Activated CD8-positive, alpha-beta T cell treated with anti-CD3 and anti-CD28 coated beads for 36 hours (primary cell): Measurements from ENCODE around the gene TRAPPC13. TPM values are rescaled to one million over a fixed set of nuclear protein-coding genes. Genes with fewer than 3 reads are reported as not detected.
"Not testable (repeated sequence)": the region's sequence is repeated elsewhere in the genome, so short reads cannot be mapped to it uniquely, and the experiment has no call there.

Experiments
- ATAC-seq: fragments of 200-7000 bp; cut with Tn5 transposase; one replicate; pipeline ENCODE4 v1.10.0; 2021; ENCODE audit warnings: mild to moderate bottlenecking, moderate library complexity
- CTCF ChIA-PET: fragments of 350-600 bp; sonication (Branson Sonifier 250); formaldehyde crosslinking; loops from one replicate; lab custom pipeline; 2021; ENCODE audit warnings: antibody characterized with exemption; lab: Charles Lee
- POLR2A ChIA-PET: fragments of 350-600 bp; sonication (Branson Sonifier 250); formaldehyde crosslinking; loops from one replicate; lab custom pipeline; 2021; ENCODE audit warnings: antibody characterized with exemption; lab: Charles Lee
- DNase-seq: peaks from one replicate; pipeline ENCODE4 v3.0.0-alpha.2; 2020
- H3K27ac Mint-ChIP-seq: one replicate; pipeline ENCODE4 v1.8.0; 2021; ENCODE audit warnings: mild to moderate bottlenecking, mixed read lengths
- H3K27me3 Mint-ChIP-seq: one replicate; pipeline ENCODE4 v1.8.0; 2021; ENCODE audit warnings: mixed read lengths
- H3K36me3 Mint-ChIP-seq: one replicate; pipeline ENCODE4 v1.8.0; 2021; ENCODE audit warnings: low read depth, mixed read lengths
- H3K4me1 Mint-ChIP-seq: one replicate; pipeline ENCODE4 v1.8.0; 2021; ENCODE audit warnings: low read depth, mixed read lengths
- H3K4me3 Mint-ChIP-seq: one replicate; pipeline ENCODE4 v1.8.0; 2021; ENCODE audit warnings: mild to moderate bottlenecking, moderate library complexity, mixed read lengths
- H3K9me3 Mint-ChIP-seq: one replicate; pipeline ENCODE4 v1.8.0; 2021; ENCODE audit warnings: mixed read lengths
- intact Hi-C: fragments of 100-400 bp; cut with micrococcal nuclease; formaldehyde crosslinking; loops from one replicate; pipeline ENCODE4 v1.10.0; 2022
- total RNA-seq, 2 experiments: library from RNA; stranded (reverse); gene quantifications; one replicate each; pipeline ENCODE4 v1.2.3, GENCODE V29; 2021
- TF ChIP-seq, protein P1 (sequence below): fragments of 200-600 bp; IDR thresholded peaks from one replicate; pipeline ENCODE4 v1.8.0; 2022; ENCODE audit warnings: antibody characterized with exemption, mild to moderate bottlenecking

TRAPPC13 gene
- total RNA-seq, 2 experiments from 2014 or later: 18.0 to 22.1 TPM

DNA sequence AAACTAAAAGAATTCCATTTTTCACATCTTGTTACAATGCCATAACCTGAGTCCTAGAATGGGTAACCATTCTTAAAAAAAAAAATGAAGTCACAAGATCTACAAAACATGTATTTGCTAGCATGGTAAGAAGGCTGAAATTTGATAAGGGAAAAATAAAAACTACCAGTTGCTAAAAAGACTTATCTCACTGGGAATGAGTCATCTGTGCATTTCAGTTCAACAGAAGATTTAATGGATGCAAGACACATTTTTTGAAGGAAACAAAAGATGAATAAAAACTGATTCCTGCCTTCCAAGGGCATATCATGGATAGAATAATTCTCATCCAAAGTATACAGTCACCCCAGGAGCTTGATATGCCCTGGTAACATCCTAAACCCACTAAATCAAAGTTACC is 49.9 kb downstream of the TRAPPC13 start:
- TF ChIP-seq, protein P1, sequence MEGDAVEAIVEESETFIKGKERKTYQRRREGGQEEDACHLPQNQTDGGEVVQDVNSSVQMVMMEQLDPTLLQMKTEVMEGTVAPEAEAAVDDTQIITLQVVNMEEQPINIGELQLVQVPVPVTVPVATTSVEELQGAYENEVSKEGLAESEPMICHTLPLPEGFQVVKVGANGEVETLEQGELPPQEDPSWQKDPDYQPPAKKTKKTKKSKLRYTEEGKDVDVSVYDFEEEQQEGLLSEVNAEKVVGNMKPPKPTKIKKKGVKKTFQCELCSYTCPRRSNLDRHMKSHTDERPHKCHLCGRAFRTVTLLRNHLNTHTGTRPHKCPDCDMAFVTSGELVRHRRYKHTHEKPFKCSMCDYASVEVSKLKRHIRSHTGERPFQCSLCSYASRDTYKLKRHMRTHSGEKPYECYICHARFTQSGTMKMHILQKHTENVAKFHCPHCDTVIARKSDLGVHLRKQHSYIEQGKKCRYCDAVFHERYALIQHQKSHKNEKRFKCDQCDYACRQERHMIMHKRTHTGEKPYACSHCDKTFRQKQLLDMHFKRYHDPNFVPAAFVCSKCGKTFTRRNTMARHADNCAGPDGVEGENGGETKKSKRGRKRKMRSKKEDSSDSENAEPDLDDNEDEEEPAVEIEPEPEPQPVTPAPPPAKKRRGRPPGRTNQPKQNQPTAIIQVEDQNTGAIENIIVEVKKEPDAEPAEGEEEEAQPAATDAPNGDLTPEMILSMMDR: no peak
- Mint-ChIP-seq H3K4me3 (no peak overlapping the region), H3K27me3 (no peaks in the 10 kb centered on the region), H3K36me3 (peaks cover 46% of the 10 kb centered on the region), H3K4me1 (peaks cover 40% of the 10 kb centered on the region), H3K9me3 (no peaks in the 10 kb centered on the region), H3K27ac (peak overlapping the region; percentile 66)
- POLR2A ChIA-PET: no interaction called here
- CTCF ChIA-PET: interaction anchor here (0.8 kb wide), 1 partner anchor 12 kb away, joined by 3 read pairs; no protein-coding TSS in a partner anchor
- ATAC-seq (no peak), DNase-seq (no peak)
- intact Hi-C loops: no loop called here

DNA sequence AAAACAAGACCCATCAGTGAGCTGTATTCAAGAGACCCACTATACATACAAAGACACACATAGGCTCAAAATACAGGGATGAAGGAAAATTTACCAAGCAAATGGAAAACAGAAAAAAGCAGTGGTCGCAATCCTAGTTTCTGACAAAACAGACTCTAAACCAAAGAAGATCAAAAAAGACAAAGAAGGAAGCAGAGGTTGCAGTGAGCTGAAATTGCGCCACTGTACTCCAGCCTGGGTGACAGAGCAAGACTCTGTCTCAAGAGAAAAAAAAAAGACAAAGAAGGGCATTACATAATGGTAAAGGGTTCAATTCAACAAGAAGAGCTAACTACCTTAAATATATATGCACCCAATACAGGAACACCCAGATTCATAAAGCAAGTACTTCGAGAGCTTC is 51.2 kb downstream of the TRAPPC13 start:
- H3K4me1 Mint-ChIP-seq: peaks cover 43% of the 10 kb centered on the region
- peak overlapping the region; percentile 81 for H3K27ac Mint-ChIP-seq
- H3K36me3 Mint-ChIP-seq: peaks cover 55% of the 10 kb centered on the region
- POLR2A ChIA-PET, ATAC-seq, DNase-seq, intact Hi-C loops, H3K27me3 Mint-ChIP-seq, H3K9me3 Mint-ChIP-seq, H3K4me3 Mint-ChIP-seq: not testable (repeated sequence)
- CTCF ChIA-PET: interaction anchor here (1.7 kb wide), 1 partner anchor 11 kb away, joined by 7 read pairs; no protein-coding TSS in a partner anchor

DNA sequence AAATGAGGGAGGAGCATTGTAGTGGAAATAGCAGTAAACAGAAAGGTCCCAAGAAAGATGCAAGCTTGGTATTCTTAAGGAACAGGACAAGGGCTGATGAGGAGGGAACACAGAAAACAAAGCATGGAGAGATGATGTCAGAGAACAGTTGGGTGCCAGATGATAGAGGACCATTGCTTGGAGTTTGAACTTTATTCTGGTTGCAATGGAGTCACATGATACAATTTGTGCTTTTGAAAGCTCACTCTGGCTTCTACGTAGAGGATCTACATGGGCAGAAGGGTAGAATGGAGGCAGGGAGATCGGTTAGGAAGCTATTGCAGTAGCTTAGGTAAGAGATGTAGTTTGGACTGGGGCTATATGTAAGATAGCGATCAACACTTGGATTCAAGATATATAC is 57.3 kb downstream of the TRAPPC13 start:
- Mint-ChIP-seq H3K36me3 (peaks cover 55% of the 10 kb centered on the region), H3K9me3 (no peaks in the 10 kb centered on the region), H3K27ac (no peak overlapping the region), H3K4me3 (no peak overlapping the region), H3K4me1 (peaks cover 21% of the 10 kb centered on the region), H3K27me3 (no peaks in the 10 kb centered on the region)
- intact Hi-C loops: no loop called here
- POLR2A ChIA-PET: no interaction called here
- ATAC-seq (no peak), DNase-seq (no peak)
- CTCF ChIA-PET: no interaction called here
- TF ChIP-seq, protein P1: no peak

DNA sequence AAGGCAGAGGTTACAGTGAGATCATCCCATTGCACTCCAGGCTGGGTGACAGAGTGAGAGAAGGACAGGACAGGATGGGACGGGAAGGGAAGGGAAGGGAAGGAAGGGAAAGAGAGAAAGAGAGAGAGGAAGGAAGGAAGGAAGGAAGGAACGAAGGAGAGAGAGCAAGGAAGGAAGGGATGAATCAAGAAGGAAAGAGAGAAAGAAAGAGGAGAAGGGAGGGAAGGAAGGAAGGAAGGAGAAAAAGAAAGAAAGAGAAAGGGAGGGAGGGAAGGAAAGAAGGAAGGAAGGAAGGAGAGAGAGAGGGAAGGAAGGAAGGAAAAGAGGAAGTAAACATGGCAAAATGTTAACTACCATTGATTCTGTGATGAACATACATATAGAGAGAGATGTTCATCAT is 68.3 kb downstream of the TRAPPC13 start:
- intact Hi-C loops: no loop called here
- Mint-ChIP-seq H3K36me3 (peaks cover 10% of the 10 kb centered on the region), H3K27me3 (no peaks in the 10 kb centered on the region), H3K4me1 (peaks cover under 1% of the 10 kb centered on the region), H3K27ac (no peak overlapping the region), H3K9me3 (no peaks in the 10 kb centered on the region), H3K4me3 (no peak overlapping the region)
- ChIA-PET CTCF (no interaction called here), POLR2A (no interaction called here)
- no peak for DNase-seq
- no peak for ATAC-seq
- TF ChIP-seq, protein P1: no peak

DNA sequence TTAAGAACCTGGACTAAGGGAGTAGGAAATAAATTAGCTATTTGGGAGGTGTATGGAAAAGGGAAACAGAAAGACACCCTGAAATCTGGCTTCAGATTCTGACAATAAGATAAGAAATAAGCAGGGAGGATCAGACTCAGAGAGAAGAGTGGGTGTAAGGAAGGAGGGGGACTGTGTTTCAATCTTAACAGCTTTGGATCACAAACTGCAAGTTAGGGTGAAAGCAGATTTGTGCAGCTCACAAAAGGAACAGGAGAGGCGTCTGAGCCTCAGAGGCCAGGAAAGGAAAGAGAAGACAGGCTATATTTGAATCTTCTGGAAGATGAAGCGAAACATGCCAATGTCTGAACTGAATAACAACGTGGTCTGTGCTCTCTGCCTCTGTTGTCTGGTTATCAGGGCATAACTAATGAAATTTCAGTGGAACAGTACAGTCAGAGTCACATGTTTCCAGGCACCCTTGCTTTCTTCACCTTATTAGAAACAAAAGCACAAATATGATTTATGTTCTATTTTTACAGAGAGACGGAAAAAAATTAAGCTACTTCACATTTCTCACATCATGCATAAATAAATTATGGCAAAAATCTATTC is 70.4 kb downstream of the TRAPPC13 start:
- H3K27me3 Mint-ChIP-seq: no peaks in the 10 kb centered on the region
- H3K36me3 Mint-ChIP-seq: peaks cover 21% of the 10 kb centered on the region
- H3K4me3 Mint-ChIP-seq: no peak overlapping the region
- ChIA-PET CTCF (no interaction called here), POLR2A (no interaction called here)
- DNase-seq: no peak
- no peaks in the 10 kb centered on the region for H3K9me3 Mint-ChIP-seq
- ATAC-seq: no peak
- no peak overlapping the region for H3K27ac Mint-ChIP-seq
- intact Hi-C loops: no loop called here
- peaks cover 4% of the 10 kb centered on the region for H3K4me1 Mint-ChIP-seq
- TF ChIP-seq, protein P1: no peak
